GM13977 (cell line): ENCODE data around the gene ACSF3.

Source experiments
- DNase-seq: peaks from one replicate; pipeline ENCODE4 v3.0.0; 2012; ENCODE audit warnings: low spot score
- in situ Hi-C: fragments of 300-500 bp; cut with MboI; formaldehyde crosslinking; loops from one replicate; pipeline ENCODE4 v1.12.0; 2022; ENCODE audit warnings: low sequenced_read_pairs, low pct_unique_long_range_greater_than_20kb, mixed read lengths, inconsistent platforms; ENCODE audit not compliant: unreplicated experiment
- TF ChIP-seq, protein P1 (sequence below): IDR thresholded peaks from 2 replicates; pipeline ENCODE4 v1.5.1; 2012; ENCODE audit warnings: mild to moderate bottlenecking, control low read depth; ENCODE audit not compliant: insufficient read depth; ENCODE audit errors: extremely low read depth, missing control alignments

Gene ACSF3

DNA sequence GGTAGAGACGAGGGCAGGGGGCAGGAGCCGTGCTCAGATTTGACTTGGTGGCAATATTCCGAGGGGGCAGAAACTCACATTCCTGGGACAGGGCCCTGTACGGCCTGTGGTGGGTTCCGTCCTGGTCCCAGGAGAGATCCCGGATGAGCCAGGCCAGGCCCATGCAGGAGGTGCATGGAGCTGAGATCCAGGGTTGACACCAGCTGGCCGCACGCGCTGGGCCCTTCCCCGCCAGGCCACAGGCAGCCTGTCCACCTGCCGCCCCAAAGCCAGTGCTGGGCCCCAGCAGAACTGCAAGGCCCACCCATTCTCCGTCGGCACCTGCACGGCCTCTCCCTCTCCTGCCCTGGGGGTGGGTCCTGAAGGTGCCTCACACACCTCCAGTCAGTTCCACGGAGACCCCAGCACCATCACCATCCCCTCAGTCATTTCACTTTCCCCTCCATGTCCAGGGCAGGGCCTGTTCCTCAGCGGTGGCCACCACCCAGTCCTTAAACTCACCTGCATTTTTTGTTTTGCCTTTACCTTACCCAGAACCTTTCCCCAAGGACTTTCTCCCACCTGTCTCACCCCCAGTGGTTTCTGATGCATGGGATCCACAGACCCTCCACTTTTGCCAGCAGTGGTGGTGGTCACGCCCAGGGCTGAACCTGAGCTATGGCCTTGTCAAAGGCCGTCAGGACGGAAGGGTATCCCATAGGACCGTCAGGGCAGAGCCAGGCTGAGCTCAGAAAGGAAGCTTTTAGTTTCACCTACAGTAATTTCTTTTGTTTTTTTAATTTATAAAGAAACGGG lies 52.8 kb downstream of the ACSF3 start:
- TF ChIP-seq, protein P1, sequence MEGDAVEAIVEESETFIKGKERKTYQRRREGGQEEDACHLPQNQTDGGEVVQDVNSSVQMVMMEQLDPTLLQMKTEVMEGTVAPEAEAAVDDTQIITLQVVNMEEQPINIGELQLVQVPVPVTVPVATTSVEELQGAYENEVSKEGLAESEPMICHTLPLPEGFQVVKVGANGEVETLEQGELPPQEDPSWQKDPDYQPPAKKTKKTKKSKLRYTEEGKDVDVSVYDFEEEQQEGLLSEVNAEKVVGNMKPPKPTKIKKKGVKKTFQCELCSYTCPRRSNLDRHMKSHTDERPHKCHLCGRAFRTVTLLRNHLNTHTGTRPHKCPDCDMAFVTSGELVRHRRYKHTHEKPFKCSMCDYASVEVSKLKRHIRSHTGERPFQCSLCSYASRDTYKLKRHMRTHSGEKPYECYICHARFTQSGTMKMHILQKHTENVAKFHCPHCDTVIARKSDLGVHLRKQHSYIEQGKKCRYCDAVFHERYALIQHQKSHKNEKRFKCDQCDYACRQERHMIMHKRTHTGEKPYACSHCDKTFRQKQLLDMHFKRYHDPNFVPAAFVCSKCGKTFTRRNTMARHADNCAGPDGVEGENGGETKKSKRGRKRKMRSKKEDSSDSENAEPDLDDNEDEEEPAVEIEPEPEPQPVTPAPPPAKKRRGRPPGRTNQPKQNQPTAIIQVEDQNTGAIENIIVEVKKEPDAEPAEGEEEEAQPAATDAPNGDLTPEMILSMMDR: no peak
- in situ Hi-C loops: no loop called here
- DNase-seq: no peak

DNA sequence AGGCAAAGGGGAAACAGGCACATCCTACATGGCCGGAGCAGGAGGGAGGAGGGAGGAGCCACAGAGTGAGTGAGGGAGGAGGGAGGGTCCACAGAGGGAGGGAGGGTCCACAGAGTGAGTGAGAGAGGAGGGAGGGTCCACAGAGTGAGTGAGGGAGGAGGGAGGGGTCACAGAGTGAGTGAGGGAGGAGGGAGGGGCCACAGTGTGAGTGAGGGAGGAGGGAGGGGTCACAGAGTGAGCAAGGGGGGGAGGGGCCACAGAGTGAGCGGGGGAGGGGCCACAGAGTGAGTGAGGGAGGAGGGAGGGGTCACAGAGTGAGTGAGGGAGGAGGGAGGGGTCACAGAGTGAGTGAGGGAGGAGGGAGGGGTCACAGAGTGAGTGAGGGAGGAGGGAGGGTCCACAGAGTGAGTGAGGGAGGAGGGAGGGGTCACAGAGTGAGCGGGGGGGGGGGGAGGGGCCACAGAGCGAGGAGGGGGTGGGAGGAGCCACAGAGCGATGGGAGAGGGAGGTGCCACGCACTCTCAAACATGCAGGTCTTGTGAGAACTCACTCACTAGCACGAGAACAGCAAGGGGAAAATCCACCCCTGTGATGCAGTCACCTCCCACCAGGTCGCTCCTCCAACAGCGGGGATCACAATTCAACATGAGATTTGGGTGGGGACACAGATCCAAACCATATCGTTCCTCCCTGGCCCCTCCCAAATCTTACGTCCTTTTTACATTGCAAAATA lies 53.6 kb downstream of the ACSF3 start:
- in situ Hi-C loops: no loop called here
- no peak for DNase-seq
- TF ChIP-seq, protein P1: no peak

DNA sequence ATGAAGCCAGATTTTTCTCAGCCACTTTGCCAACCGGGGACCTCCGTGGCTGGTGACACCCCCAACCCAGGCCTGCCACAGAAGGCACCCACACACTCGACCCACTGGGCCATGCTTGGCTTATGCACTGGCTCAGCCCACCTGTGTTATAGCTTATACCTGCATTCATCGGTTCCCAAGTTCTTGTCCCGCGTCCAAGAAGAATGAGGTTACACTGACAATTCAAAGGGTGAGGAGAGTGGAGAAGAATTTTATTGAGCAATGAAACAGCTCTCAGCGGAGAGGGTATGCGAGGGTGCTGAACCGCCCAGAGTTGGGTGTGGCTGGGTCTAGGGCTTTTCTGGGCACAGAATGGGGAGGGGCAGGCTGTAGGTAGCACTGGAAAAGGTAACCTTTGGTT lies 55.7 kb downstream of the ACSF3 start:
- no peak for DNase-seq
- in situ Hi-C loops: no loop called here
- TF ChIP-seq, protein P1: no peak

DNA sequence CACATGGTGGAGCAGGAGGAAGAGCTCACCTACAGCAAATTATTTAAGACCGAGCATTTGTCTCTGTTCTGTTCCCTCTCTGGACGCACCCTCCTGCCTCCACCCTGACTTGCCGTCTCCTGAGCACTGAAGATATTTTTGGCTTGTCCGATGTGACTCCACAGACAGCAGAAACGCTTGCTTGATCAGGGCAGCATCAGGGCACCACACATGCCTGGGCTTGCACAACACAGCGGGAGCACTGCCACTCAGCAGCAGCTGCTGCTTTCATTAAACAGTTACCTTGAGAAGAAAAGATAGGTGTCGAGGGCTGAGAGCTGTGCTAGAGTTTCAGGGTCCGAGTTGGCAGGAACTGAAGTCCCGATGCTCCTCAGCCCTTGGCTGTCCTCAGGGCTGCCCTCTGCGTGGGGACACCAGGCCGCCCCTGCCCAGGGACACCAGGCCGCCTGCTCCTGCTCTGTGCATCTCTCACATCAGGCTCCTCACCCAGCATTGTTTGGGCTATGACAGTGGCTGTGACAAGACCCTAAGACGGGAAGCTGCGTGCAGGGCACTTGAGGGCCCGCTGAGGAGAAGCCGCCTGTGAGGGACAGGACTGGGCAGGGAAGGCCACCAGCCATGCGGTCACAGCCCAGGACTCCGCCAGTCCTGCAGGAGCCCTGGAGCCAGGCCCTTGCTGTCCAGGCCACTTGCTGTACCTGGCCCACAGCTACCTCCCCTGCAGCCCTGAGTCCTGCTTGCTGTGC lies 56.6 kb downstream of the ACSF3 start:
- in situ Hi-C loops: no loop called here
- TF ChIP-seq, protein P1: no peak
- no peak for DNase-seq

DNA sequence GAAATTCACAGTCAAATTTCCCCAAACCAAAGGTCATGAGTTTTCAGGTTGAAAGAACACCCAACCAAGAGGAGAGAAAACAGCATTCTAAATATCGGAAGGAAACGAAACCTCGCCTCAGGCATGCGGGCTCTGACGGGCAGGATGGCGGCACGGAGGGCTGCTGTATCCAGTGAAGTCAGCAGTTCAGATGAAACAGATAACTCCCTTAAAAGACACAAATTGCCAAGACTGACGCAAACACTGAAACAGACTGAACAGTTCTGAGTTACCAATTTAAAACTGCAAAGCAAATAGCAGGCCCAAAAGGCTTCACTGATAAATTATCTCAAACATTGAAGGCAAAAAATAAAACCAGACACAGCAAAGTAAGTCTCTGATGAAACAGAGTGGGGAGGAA lies 57.3 kb downstream of the ACSF3 start:
- TF ChIP-seq, protein P1: no peak
- DNase-seq: no peak
- in situ Hi-C loops: no loop called here

DNA sequence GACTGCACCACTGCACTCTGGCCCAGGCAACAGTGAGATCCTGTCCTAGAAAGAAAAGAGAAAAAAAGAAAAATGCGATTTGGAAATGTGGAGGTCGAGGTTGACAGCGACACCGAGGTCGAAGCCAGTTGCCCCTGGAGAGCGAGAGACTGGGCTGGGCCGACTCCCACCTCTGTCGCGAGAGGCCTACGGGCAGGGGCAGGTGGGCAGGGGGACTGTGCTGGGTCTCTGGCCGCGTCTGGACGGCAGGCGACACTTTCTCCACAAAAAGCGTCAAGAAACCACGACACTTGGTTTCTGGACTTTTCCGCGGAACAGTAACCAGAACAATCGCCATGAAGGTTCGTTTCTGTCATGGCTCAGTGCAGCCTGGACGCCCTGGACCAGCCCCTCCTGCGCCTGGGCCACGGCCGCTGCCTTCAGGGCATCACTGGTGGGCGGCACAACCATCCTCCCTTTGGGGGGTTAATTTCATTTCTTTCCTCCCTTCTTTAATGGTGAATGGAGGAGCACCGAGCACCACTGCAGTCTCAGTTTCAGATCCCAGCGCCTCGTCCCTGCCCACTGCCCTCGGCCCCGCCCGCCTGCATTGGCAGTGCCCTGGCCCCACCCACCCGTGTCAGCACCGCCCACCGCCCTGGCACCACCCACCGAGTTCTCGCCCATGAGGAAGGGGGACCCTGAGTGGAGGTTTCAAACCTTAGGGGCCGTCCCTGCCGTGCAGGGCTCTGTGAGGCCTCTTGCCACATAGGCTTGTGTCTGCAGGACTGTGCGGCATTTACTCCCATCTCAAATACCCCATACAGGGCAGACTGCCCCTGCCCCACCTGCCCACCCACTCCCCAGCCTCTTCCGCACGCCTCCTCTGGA lies 59.4 kb downstream of the ACSF3 start:
- no peak for DNase-seq
- in situ Hi-C loops: no loop called here
- TF ChIP-seq, protein P1: no peak
